SK-N-SH treated with all-trans-retinoic acid at 6 μM for 48 hours (cell line): ENCODE results near the gene MTF2.

Source experiments
- ARNTL ChIP-seq: fragments of 450-650 bp; formaldehyde crosslinking; IDR thresholded peaks from 2 replicates; pipeline ENCODE4 v1.5.0; 2020; ENCODE audit warnings: low read depth, mild to moderate bottlenecking, moderate library complexity, borderline replicate concordance
- ESRRG ChIP-seq: fragments of 250-450 bp; sonication (Bioruptor Pico); IDR thresholded peaks from 2 replicates; pipeline ENCODE4 v1.6.1; 2021; ENCODE audit warnings: mild to moderate bottlenecking
- RARB ChIP-seq: fragments of 250-450 bp; sonication (Bioruptor Pico); IDR thresholded peaks from 2 replicates; pipeline ENCODE4 v1.8.0; 2021; ENCODE audit warnings: mild to moderate bottlenecking, moderate library complexity
- TF ChIP-seq, protein P1 (sequence below): fragments of 250-450 bp; sonication (Bioruptor Pico); IDR thresholded peaks from 2 replicates; pipeline ENCODE4 v1.8.0; 2020; ENCODE audit warnings: mild to moderate bottlenecking, moderate library complexity, borderline replicate concordance

DNA sequence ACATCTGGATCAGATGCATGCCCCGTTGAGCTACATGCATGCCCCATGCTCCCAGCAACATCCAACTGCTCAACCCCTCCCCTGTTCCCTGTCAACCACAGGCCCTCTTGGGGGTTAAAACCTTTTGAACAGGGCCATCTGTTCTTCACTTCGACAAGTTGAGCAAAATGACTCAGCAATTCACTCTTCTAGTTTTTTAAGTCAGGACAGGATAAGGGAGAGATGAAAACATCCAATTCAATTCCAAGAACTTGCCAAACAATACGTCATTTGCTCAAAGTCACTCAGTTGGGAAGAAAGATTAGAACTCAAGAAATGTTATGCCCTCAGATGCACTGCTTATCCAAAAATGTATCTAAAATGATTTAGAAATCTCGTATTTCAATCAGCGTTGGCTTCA, 46.1 kb upstream of the MTF2 start:
- TF ChIP-seq RARB (CRISPR knock-in tag): no peak
- no peak for TF ChIP-seq ESRRG
- no peak for TF ChIP-seq ARNTL (CRISPR knock-in tag)
- TF ChIP-seq, protein P1, sequence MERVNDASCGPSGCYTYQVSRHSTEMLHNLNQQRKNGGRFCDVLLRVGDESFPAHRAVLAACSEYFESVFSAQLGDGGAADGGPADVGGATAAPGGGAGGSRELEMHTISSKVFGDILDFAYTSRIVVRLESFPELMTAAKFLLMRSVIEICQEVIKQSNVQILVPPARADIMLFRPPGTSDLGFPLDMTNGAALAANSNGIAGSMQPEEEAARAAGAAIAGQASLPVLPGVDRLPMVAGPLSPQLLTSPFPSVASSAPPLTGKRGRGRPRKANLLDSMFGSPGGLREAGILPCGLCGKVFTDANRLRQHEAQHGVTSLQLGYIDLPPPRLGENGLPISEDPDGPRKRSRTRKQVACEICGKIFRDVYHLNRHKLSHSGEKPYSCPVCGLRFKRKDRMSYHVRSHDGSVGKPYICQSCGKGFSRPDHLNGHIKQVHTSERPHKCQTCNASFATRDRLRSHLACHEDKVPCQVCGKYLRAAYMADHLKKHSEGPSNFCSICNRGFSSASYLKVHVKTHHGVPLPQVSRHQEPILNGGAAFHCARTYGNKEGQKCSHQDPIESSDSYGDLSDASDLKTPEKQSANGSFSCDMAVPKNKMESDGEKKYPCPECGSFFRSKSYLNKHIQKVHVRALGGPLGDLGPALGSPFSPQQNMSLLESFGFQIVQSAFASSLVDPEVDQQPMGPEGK: no peak
